ENCODE measurements around the gene SAMD4B. TPM values are rescaled to one million over a fixed set of nuclear protein-coding genes. Genes with fewer than 3 reads are reported as not detected.

Gene SAMD4B
- total and polyA plus RNA-seq, 2 donors (not counting 1 experiment from before 2014, with no cell fraction given) = 33.0 to 39.1 TPM

DNA sequence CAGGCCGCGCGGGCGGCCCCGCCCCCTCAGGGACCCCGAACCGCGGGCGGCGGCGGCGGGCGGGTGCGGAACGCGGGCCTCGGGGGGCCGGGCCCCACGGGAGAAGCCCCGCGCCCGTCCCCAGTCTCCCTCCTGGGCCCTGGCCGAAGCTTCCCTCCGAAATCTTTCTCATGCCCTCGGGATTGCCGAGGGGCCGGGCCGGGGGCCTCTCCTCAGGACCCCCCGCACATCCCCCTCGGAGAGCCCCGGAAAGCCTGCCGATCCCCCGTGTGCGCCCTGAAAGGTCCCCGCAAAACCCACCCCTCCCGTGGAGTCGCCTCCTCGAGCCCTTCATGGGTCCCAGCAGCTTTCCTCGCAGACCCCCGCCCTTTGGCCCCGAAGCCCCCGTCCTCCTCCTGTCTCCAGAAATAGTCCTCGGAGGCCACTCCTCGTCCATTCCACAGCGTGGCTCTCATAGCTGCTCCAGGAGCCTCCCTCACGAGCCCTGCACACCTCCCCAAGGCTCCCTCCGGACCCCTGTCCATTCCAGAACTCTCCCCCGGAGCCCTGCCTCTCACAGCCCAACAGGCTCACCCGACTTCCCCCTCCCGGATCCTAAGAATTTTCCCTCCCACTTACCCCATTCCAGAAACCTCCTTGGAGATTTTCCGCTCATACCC is 555 bp downstream of the SAMD4B start:
- no peak for DNase-seq (ENCODE audit: low read depth in 2 of 2)
- peak overlapping the region; percentile 85 for H3K27ac ChIP-seq (ENCODE audit: insufficient read depth, low read length)

DNA sequence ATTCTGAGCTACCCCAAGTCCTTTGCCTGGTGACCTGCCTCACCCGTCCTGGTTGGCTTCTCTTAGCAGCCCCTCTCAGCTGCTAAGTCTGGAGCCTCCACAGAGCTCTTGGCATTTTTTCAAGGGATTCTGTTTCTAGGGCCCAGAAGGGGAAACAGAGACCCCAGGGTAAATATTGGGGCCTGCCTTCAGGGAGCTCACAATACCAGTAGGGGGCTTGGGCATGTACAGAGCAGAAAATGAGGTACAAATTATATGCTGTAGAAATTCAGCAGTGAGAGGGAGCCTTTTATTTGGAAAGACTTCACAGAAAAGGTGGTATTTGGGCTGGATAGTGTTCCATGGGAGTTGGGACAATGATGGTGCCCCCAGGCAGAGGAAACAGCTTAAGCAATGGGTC is 3.7 kb downstream of the SAMD4B start:
- TF ChIP-seq, protein P1, sequence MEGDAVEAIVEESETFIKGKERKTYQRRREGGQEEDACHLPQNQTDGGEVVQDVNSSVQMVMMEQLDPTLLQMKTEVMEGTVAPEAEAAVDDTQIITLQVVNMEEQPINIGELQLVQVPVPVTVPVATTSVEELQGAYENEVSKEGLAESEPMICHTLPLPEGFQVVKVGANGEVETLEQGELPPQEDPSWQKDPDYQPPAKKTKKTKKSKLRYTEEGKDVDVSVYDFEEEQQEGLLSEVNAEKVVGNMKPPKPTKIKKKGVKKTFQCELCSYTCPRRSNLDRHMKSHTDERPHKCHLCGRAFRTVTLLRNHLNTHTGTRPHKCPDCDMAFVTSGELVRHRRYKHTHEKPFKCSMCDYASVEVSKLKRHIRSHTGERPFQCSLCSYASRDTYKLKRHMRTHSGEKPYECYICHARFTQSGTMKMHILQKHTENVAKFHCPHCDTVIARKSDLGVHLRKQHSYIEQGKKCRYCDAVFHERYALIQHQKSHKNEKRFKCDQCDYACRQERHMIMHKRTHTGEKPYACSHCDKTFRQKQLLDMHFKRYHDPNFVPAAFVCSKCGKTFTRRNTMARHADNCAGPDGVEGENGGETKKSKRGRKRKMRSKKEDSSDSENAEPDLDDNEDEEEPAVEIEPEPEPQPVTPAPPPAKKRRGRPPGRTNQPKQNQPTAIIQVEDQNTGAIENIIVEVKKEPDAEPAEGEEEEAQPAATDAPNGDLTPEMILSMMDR (conservative IDR thresholded peaks at IDR 0.05 in 1 of 2, IDR thresholded peaks at IDR 0.05 in 1 of 2; ENCODE audit: low read depth in 1 of 2, low read length in 2 of 2) = peak; percentile 9 to 20
- TF ChIP-seq EZH2 (IDR thresholded peaks at IDR 0.05; ENCODE audit: low read length, missing control alignments) = no peak
- no peak overlapping the region for H2AFZ ChIP-seq (ENCODE audit: low read length)
- peak overlapping the region in 1 of 4 experiments; percentile 7 for H3K4me3 ChIP-seq (replicated peaks in 1 of 4; ENCODE audit: control extremely low read depth in 1 of 4, insufficient read depth in 1 of 4, low read depth in 3 of 4, low read length in 4 of 4)
- peaks cover 58% of the 10 kb centered on the region for H3K79me2 ChIP-seq (ENCODE audit: control insufficient read depth, insufficient read depth, low read length)
- H4K20me1 ChIP-seq (ENCODE audit: control insufficient read depth, extremely low read depth, insufficient read depth, low read length) = no peaks in the 10 kb centered on the region
- H3K27ac ChIP-seq (ENCODE audit: insufficient read depth, low read length) = no peak overlapping the region
- H3K36me3 ChIP-seq (ENCODE audit: control insufficient read depth, insufficient read depth, low read length) = peaks cover 7% of the 10 kb centered on the region
- no peak for DNase-seq (ENCODE audit: low read depth in 2 of 2)
- H3K27me3 ChIP-seq (ENCODE audit: control insufficient read depth, insufficient read depth, low read length) = no peaks in the 10 kb centered on the region
- no peaks in the 10 kb centered on the region for H3K9me3 ChIP-seq (ENCODE audit: control insufficient read depth, insufficient read depth, low read depth, low read length)
- no peak overlapping the region for H3K4me2 ChIP-seq (ENCODE audit: extremely low read depth, insufficient read depth, low read length)
- no peak overlapping the region for H3K9ac ChIP-seq (ENCODE audit: insufficient read depth, low read length)
- peaks cover 10% of the 10 kb centered on the region for H3K4me1 ChIP-seq (ENCODE audit: control insufficient read depth, extremely low read depth, insufficient read depth, low read length)

More for the DNA sequence above, 555 bp downstream of the SAMD4B start:
- H3K4me3 ChIP-seq (replicated peaks in 1 of 4; ENCODE audit: control extremely low read depth in 1 of 4, insufficient read depth in 1 of 4, low read depth in 3 of 4, low read length in 4 of 4) = peak overlapping the region; percentile 75 to 89 (median 77)
- H3K27me3 ChIP-seq (ENCODE audit: control insufficient read depth, insufficient read depth, low read length) = no peaks in the 10 kb centered on the region
- H3K4me2 ChIP-seq (ENCODE audit: extremely low read depth, insufficient read depth, low read length) = peak overlapping the region; percentile 91
- peaks cover 1% of the 10 kb centered on the region for H3K36me3 ChIP-seq (ENCODE audit: control insufficient read depth, insufficient read depth, low read length)
- no peaks in the 10 kb centered on the region for H3K9me3 ChIP-seq (ENCODE audit: control insufficient read depth, insufficient read depth, low read depth, low read length)
- peak overlapping the region; percentile 93 for H3K9ac ChIP-seq (ENCODE audit: insufficient read depth, low read length)
- H4K20me1 ChIP-seq (ENCODE audit: control insufficient read depth, extremely low read depth, insufficient read depth, low read length) = no peaks in the 10 kb centered on the region
- H3K79me2 ChIP-seq (ENCODE audit: control insufficient read depth, insufficient read depth, low read length) = peaks cover 46% of the 10 kb centered on the region
- TF ChIP-seq, protein P1 (conservative IDR thresholded peaks at IDR 0.05 in 1 of 2, IDR thresholded peaks at IDR 0.05 in 1 of 2; ENCODE audit: low read depth in 1 of 2, low read length in 2 of 2) = no peak
- TF ChIP-seq EZH2 (IDR thresholded peaks at IDR 0.05; ENCODE audit: low read length, missing control alignments) = no peak
- peaks cover 12% of the 10 kb centered on the region for H3K4me1 ChIP-seq (ENCODE audit: control insufficient read depth, extremely low read depth, insufficient read depth, low read length)
- H2AFZ ChIP-seq (ENCODE audit: low read length) = no peak overlapping the region

DNA sequence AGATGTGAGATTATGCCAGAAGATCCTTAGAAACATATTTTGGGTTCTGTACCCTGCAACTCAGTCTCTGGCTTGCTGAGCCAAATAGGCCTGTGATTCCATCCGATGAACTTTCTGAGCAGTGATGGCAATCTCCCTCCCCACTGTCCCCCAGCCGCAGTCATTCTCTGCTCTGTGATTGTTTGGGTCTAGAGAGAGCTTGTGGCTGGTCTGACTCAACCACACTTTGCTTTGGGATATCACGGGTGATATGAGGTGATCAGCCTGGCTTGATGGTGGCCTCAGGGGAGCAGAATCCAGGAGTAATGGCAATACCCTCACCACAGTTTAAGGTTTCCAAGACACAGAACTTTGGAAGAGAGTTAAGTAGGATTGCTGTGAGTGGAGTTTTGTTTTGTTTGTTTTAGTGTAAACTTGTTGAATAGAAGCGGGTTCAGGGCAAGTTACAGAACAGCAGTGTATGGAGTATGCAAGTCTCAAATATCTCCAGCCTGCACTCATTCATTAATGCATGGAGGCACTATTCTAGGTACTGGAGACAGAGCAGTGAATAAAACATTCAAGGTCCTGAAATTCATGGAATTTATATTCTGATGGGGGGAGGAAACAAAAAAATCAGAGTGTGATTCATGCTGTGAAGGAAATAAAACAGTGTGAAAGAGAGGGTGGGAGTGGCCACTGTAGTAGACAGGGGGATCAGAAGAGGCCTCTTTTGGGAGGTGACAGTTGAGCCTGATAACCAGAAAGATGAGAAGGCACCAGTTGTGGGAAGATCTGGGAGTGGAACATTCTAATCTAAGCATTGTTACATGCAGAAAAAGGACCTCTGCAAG is 5.3 kb downstream of the SAMD4B start:
- H3K4me2 ChIP-seq (ENCODE audit: extremely low read depth, insufficient read depth, low read length) = peak overlapping the region; percentile 54
- H3K36me3 ChIP-seq (ENCODE audit: control insufficient read depth, insufficient read depth, low read length) = peaks cover 8% of the 10 kb centered on the region
- H3K79me2 ChIP-seq (ENCODE audit: control insufficient read depth, insufficient read depth, low read length) = peaks cover 63% of the 10 kb centered on the region
- TF ChIP-seq EZH2 (IDR thresholded peaks at IDR 0.05; ENCODE audit: low read length, missing control alignments) = no peak
- TF ChIP-seq, protein P1 (conservative IDR thresholded peaks at IDR 0.05 in 1 of 2, IDR thresholded peaks at IDR 0.05 in 1 of 2; ENCODE audit: low read depth in 1 of 2, low read length in 2 of 2) = no peak
- no peaks in the 10 kb centered on the region for H3K9me3 ChIP-seq (ENCODE audit: control insufficient read depth, insufficient read depth, low read depth, low read length)
- H3K27ac ChIP-seq (ENCODE audit: insufficient read depth, low read length) = peak overlapping the region; percentile 9
- H3K27me3 ChIP-seq (ENCODE audit: control insufficient read depth, insufficient read depth, low read length) = no peaks in the 10 kb centered on the region
- DNase-seq (ENCODE audit: low read depth in 2 of 2) = peak in 1 of 2 donors; percentile 59
- H2AFZ ChIP-seq (ENCODE audit: low read length) = no peak overlapping the region
- no peak overlapping the region for H3K9ac ChIP-seq (ENCODE audit: insufficient read depth, low read length)
- H4K20me1 ChIP-seq (ENCODE audit: control insufficient read depth, extremely low read depth, insufficient read depth, low read length) = no peaks in the 10 kb centered on the region
- no peak overlapping the region for H3K4me3 ChIP-seq (replicated peaks in 1 of 4; ENCODE audit: control extremely low read depth in 1 of 4, insufficient read depth in 1 of 4, low read depth in 3 of 4, low read length in 4 of 4)
- H3K4me1 ChIP-seq (ENCODE audit: control insufficient read depth, extremely low read depth, insufficient read depth, low read length) = peaks cover 11% of the 10 kb centered on the region

All from fibroblast of lung (primary cell).